Measurements from ENCODE around the gene WDFY3. TPM values are rescaled to one million over a fixed set of nuclear protein-coding genes. Genes with fewer than 3 reads are reported as not detected.

WDFY3 gene
- total and polyA plus RNA-seq, 2 experiments from 2014 or later: 8.0 to 89.0 TPM

GRCh38 chr4:84800256-84800655 lies 166.2 kb downstream of the WDFY3 start:
- no peak overlapping the region for H3K4me3 Mint-ChIP-seq
- no peak overlapping the region for H3K27ac Mint-ChIP-seq
- Histone ChIP-seq H3K4me2 (no peak overlapping the region), H3K9me2 (ENCODE audit: insufficient read depth) (no peaks in the 10 kb centered on the region), H3F3A (replicated peaks; ENCODE audit: low read depth) (no peaks in the 10 kb centered on the region), H3K4me1 (ENCODE audit: insufficient read depth) (no peaks in the 10 kb centered on the region), H3K79me2 (replicated peaks; ENCODE audit: insufficient read depth) (no peaks in the 10 kb centered on the region), H3K27ac (ENCODE audit: low read depth) (no peak overlapping the region), H3K36me3 (ENCODE audit: insufficient read depth) (no peaks in the 10 kb centered on the region), H3K4me3 (no peak overlapping the region), H2AFZ (no peak overlapping the region), H4K20me1 (replicated peaks; ENCODE audit: insufficient read depth) (no peaks in the 10 kb centered on the region; the same call in 1 of the 2 replicates), H3K27me3 (ENCODE audit: insufficient read depth) (no peaks in the 10 kb centered on the region)
- ATAC-seq (no peak), DNase-seq (ENCODE audit: low spot score) (no peak)
- H3K4me1 Mint-ChIP-seq: no peaks in the 10 kb centered on the region
- H3K9me3 Mint-ChIP-seq: no peaks in the 10 kb centered on the region
- H3K27me3 Mint-ChIP-seq (ENCODE audit: insufficient read depth, low read depth, poor library complexity): no peaks in the 10 kb centered on the region
- peaks cover 16% of the 10 kb centered on the region for H3K36me3 Mint-ChIP-seq (ENCODE audit: low read depth)
- no peak for TF ChIP-seq ETS1 (IDR thresholded peaks at IDR 0.05)
- TF ChIP-seq POLR2AphosphoS5 (IDR thresholded peaks at IDR 0.05; ENCODE audit: low read depth): no peak
- TF ChIP-seq JUNB (IDR thresholded peaks at IDR 0.05; ENCODE audit: unreplicated experiment): no peak
- TF ChIP-seq REST (IDR thresholded peaks at IDR 0.05; ENCODE audit: unreplicated experiment): no peak
- no peak for TF ChIP-seq EZH2 (IDR thresholded peaks at IDR 0.05; ENCODE audit: low read depth, unreplicated experiment)
- TF ChIP-seq CTCF (conservative IDR thresholded peaks at IDR 0.05; ENCODE audit: low read depth in 2 of 2): no peak
- TF ChIP-seq CREB1 (CRISPR knock-in tag; IDR thresholded peaks at IDR 0.05; ENCODE audit: low read depth): no peak
- no peak for TF ChIP-seq NANOG (IDR thresholded peaks at IDR 0.05; ENCODE audit: borderline replicate concordance)

- no peak overlapping the region for H3K4me2 ChIP-seq
- DNase-seq (ENCODE audit: low spot score) (no peak), ATAC-seq (no peak)
- no peak overlapping the region for H2AFZ ChIP-seq
- H3K9me2 ChIP-seq (ENCODE audit: insufficient read depth): no peaks in the 10 kb centered on the region
- no peaks in the 10 kb centered on the region for H3K9me3 Mint-ChIP-seq
- H3K36me3 Mint-ChIP-seq (ENCODE audit: low read depth): peaks cover 16% of the 10 kb centered on the region
- no peak overlapping the region for H3K4me3 ChIP-seq
- no peak overlapping the region for H3K27ac Mint-ChIP-seq
- H3K4me1 ChIP-seq (ENCODE audit: insufficient read depth): no peaks in the 10 kb centered on the region
- H4K20me1 ChIP-seq (replicated peaks; ENCODE audit: insufficient read depth): no peaks in the 10 kb centered on the region
- no peaks in the 10 kb centered on the region for H3K4me1 Mint-ChIP-seq
- no peak overlapping the region for H3K4me3 Mint-ChIP-seq
- no peaks in the 10 kb centered on the region for H3K36me3 ChIP-seq (ENCODE audit: insufficient read depth)
- H3K27me3 Mint-ChIP-seq (ENCODE audit: insufficient read depth, low read depth, poor library complexity): no peaks in the 10 kb centered on the region
- TF ChIP-seq ZNF114 (CRISPR knock-in tag; IDR thresholded peaks at IDR 0.05): no peak
- H3F3A ChIP-seq (replicated peaks; ENCODE audit: low read depth): no peaks in the 10 kb centered on the region
- H3K79me2 ChIP-seq (replicated peaks; ENCODE audit: insufficient read depth): no peaks in the 10 kb centered on the region
- H3K27ac ChIP-seq (ENCODE audit: low read depth): no peak overlapping the region
- H3K27me3 ChIP-seq (ENCODE audit: insufficient read depth): no peaks in the 10 kb centered on the region
Measured at GRCh38 chr4:84799318-84799717, 167.2 kb downstream of the WDFY3 start.
